HG02759 (cell line): ENCODE data around the gene CCZ1.
"Not testable (repeated sequence)": the region's sequence is repeated elsewhere in the genome, so short reads cannot be mapped to it uniquely, and the experiment has no call there.

Experiments
- ATAC-seq: cut with Tn5 transposase; IDR thresholded peaks from one replicate; pipeline ENCODE4 v1.9.1; 2021; ENCODE audit warnings: mild to moderate bottlenecking, moderate library complexity; ENCODE audit not compliant: unreplicated experiment

CCZ1 gene

DNA sequence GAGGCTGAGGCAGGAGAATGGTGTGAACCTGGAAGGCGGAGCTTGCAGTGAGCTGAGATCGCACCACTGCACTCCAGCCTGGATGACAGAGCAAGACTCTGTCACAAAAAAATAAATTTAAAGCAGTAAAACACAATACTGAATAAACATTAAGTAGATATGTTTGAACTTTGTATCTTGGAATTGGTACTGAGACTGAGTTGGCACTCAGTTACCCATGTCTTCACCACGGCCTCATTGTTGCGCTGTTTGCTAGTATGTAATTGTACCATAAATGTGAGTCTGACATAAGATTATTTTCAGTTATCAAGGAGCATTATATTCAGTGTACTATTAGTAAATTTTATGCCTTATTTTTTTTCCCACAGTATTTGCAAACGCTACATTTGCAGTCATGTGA, 6.2 kb downstream of the CCZ1 start:
- ATAC-seq: not testable (repeated sequence)

DNA sequence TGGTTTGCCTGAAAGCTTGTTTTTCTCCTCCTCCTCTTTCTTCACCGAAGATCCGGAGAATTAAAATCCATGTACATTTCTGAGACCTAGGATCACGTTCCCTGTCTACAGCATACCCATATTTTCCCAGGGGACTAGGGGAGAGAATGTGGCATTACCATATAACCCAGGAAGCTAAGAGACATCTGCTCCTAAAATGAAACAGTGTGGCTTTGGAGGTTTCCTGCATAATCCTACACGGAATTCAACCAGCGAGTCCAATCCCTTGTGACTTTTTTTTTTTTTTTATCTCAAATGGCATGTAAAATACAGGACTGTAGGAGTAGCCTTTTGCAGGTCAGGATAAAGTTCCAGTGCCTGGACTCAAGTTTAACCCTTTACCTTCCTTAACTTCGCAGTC, 10.3 kb downstream of the CCZ1 start:
- not testable (repeated sequence) for ATAC-seq

- not testable (repeated sequence) for ATAC-seq
Observed at GRCh38 chr7:5916529-5916928, 18.0 kb downstream of the CCZ1 start.

GRCh38 chr7:5924180-5924579, 25.6 kb downstream of the CCZ1 start:
- ATAC-seq: not testable (repeated sequence)

- not testable (repeated sequence) for ATAC-seq
Observed at GRCh38 chr7:5924630-5925029, 26.1 kb downstream of the CCZ1 start.

DNA sequence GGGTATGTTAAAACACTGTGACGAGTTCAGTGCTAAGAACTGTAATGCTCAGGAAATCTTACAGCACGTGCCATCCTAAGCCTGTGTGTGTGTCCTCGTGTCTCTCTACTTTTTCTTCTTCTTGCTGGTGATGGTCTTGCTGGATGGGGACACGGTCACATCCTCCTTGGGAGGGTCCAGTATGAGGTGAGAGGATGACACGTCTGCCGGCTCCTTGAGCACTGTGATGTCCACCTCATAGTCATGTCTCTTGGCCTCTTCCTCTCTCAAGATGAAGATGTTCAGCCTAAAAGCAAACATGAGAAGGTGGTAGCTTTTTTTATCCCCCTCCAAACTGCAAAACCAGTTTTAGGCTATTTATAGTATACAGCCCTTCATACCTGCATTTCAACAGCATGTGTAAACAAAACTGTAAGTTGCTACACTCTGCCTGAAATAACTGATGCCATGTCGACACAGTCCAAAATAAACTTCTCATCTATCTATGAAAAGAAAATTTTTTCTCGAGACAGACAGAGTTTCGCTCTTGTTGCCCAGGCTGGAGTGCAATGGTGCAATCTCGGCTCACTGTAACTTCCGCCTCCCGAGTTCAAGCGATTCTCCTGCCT, 27.8 kb downstream of the CCZ1 start:
- ATAC-seq: not testable (repeated sequence)

DNA sequence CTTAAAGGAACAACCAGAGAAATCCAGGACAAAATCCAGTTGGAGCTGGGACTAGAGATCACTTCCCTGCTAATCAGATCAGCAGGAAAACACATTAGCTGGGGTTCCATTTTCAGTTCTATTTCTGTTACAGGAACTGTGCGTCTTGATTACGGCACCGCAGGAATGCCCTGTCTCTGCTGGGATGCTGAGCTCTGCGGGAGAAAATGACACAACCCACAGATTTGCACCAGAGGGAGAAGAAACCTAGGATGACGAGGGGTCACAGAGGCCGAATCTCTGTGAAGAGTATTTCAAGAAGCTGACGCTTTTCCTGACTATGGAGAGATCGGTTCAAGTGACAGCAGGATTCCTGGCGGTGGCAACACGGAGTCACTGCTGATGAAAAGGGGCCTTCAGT, 31.8 kb downstream of the CCZ1 start:
- not testable (repeated sequence) for ATAC-seq

DNA sequence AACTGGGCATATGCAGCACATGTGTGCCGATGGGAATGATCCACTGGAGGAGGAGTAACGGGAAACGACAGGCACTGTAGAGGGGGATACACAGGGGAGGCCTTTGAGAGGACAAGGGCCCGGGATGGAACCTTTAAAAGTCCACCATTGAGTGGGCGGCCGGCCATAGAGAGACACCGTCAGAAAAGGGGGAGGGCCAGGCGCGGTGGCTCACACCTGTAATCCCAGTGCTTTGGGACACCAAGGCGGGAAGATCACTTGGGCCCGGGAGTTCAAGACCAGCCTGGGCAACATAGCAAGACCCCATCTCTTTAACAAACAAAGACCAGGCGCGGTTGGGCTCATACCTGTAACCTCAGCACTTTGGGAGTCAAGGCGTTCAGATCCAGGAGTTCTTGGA, 32.7 kb downstream of the CCZ1 start:
- not testable (repeated sequence) for ATAC-seq

- not testable (repeated sequence) for ATAC-seq
Observed at GRCh38 chr7:5931905-5932644, 33.5 kb downstream of the CCZ1 start.

- not testable (repeated sequence) for ATAC-seq
Observed at GRCh38 chr7:5934945-5935450, 36.5 kb downstream of the CCZ1 start.

DNA sequence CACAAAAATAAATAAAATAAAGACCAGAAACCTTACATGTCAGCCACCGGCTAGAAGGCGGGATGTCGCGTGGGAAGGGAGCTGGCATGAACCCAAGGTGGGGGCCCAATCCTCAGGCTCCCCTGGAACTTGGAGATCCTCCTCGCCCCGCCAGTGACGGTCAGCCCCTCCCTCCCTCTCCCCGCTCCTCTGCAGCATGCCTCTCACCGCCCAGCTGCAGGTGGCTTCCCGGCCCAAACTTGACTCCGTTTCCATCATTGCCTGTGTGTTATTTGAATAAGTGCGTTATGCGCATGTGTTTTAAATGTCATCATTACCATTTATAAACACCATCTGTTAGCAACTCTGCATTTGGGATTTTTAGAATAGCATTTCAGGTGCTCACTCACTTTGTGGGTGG, 64.7 kb downstream of the CCZ1 start:
- ATAC-seq: not testable (repeated sequence)

DNA sequence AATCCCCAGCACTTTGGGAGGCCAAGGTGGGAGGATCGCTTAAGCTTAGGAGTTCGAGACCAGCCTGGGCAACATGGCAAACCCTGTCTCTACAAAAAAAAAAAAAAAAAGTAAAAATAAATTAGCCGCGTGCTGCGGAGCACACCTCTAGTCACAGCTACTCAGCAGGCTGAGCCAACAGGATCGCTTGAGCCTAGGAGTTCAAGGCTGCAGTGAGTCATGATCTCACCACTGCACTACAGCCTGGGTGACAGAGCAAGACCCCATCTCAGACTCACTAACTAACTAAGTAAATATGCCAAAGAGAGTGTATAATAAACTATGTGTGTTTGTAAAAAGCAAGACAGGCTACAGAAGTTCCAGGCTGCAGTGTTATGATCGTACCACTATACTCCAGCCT, 65.3 kb downstream of the CCZ1 start:
- not testable (repeated sequence) for ATAC-seq

GRCh38 chr7:5970347-5970911, 71.9 kb downstream of the CCZ1 start, which contains the start of gene RSPH10B:
RSPH10B (minus strand) TSS chr7:5970689; CDS start chr7:5967116, 3,573 bp downstream.
- not testable (repeated sequence) for ATAC-seq

GRCh38 chr7:5973580-5973979, 75.0 kb downstream of the CCZ1 start:
- ATAC-seq: not testable (repeated sequence)
